HG03280 (cell line): ENCODE results near the gene SLC8B1.

Experiments used
- ATAC-seq: cut with Tn5 transposase; IDR thresholded peaks from one replicate; pipeline ENCODE4 v1.9.1; 2021; ENCODE audit warnings: mild to moderate bottlenecking, moderate library complexity; ENCODE audit not compliant: unreplicated experiment

The SLC8B1 gene

DNA sequence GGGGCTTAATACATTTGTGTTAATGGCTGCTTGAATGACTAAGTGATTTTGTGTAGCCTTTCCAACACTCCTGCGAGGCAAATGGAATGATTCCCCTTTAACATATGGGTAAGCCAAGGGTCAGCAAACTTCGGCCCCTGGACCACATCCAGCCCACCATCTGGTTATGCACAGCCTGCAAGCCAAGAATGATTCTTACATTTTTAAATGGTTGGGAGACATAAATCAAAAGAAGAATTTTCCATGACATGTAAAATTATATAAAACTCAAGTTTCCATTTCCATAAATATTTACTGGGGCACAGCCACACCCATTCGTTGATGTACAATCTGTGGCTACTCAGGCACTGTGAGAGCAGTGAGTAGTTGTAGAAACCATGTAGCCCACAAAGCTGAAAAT, 9.0 kb downstream of the SLC8B1 start:
- no peak for ATAC-seq

DNA sequence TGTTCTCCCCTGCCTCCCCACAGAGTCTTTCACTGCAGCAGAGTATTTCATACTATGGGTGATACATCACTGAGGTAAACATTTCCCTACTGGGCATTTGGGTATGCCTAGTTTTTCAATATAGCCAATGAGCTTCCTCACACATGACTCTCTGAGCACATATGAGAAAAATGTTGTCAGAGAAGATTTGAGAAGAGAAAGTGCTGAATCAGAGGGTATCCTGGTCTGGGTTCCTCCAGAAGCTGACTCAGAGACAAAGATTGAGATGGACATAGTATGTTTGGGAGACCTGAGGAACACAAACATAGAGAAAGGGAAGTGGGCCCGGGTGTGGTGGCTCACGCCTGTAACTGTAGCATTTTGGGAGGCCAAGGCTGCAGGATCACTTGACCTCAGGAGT, 12.6 kb downstream of the SLC8B1 start:
- ATAC-seq, result no peak

DNA sequence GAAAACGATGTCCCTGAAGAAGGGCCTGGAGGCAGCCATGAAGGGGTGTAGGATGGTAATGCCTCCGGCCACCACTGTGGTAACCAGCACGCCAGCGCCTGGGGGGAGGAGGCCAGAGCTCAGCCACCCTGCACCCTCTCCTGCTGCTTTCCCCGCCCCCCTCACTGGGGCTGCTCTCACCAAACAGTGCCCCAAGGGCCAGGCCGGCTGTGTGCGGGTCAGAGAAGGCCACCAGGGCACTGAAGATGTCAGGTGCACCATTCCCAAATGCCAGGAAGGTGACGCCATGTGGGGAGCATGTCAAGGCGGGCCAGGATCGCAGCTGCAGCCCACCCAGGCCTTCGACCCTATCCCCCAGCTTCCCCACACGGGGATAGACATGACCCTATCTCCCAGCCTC, 14.5 kb downstream of the SLC8B1 start:
- ATAC-seq, result no peak

DNA sequence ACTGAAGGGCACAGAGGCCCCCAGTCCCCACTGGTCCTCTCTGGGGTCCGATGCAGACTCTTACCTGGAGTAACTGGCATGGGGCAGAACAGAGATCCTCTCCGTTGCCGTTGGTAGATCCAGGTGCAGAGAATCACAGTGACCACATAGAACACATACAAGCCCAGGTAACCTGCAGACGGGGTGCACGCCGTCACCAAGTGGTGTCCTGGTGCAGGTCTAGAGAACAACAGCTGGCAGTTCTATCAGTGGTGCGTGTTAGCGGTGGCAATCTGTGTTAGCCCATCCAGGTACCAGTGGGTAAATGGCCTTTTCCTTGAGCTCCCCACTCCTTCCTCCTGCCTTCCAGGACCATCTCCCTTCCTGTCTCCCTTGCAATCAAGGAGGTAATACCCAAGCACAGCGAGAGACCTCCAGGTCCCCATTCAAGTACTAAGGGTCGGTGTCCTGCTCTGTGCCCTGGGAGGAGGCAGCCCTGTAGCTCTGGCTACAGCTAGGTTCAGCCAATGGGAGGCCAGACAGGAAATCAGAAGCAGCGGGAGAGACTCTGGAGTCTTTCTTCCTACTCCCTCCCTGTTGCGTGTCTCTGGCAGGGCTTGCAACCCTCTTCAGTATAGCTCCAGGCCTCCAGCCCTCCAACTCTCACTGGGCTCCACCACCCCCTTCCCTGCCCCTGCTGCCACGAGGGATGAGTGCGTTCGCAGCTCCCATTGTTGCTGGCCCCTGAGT, 15.8 kb downstream of the SLC8B1 start:
- no peak for ATAC-seq

DNA sequence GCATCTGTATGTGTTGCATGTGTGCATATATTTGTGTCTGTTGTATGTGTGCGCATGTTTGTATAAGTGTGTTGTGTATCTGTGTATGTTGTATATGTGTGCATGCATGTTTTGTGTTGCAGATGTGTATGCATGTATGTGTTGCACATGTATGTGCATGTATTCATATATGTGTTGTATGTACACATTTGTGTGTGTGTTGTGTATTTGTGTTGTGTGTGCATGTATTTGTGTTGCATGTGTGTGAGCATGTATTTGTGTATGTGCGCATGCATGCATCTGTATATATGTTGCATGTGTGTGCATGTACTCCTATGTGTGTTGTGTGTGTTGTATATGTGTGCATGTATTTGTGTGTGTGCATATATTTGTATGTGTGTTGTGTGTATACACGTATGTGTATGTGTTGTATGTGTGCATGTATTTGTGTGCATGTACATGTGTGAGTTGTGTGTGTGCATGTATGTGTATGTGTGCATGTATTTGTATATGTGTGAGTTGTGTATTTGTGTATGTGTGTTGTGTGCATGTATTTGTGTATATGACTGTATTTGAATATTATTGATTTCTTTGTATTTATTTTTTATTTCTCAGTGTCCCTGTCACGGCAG, 16.8 kb downstream of the SLC8B1 start:
- no peak for ATAC-seq

DNA sequence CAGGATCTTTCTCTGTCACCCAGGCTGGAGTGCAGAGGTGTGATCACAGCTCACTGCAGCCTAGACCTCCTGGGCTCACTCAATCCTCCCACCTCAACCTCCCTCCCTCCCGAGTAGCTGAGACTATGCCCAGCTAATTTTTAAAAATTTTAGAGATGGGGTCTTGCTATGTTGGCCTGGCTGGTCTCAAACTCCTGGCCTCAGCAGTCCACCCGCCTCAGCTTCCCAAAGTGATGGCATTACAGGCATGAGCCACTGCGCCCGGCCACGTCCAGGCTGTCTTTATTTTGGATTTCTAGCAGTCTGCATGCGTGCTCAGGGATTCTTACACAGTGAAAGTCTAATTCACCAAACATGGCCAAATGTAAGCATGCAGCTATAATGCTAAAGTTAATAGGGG, 17.8 kb downstream of the SLC8B1 start:
- ATAC-seq, result no peak

DNA sequence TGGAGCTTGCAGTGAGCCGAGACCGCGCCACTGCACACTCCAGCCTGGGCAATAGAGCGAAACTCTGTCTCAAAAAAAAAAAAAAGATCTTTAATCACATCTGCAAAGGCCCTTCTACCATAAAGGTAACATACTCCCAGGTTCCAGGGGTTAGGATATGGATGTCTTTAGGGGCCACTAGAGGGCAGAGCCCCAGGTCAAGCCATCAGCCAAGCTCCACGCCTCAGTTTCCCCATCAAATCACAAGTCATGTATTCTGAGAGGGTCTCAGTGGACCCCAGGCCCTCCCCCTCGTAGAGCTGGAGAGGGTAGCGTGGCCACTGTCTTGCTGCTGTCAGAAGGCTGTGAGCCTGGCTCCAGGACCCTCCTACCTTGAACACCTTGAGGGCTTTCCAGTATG, 18.8 kb downstream of the SLC8B1 start:
- no peak for ATAC-seq

DNA sequence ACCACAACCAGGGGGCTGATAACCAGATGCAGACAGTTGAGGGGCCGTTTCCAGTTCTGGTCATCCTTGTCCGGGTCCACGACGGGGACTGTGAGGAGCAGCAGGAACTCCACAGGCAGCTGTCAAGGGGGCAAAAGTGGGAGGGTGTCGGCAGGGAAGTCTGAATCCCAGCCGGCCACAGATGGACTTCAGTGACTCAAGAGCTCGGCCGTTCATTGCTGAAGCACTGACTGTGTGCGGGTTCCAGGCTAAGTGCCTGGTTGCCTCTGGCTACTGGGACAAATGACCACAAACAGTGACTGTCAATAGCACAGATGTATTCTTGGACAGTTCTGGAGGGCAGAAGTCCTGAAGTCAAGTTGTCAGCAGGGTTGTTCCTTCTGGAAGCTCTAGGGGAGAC, 19.6 kb downstream of the SLC8B1 start:
- ATAC-seq, result no peak

DNA sequence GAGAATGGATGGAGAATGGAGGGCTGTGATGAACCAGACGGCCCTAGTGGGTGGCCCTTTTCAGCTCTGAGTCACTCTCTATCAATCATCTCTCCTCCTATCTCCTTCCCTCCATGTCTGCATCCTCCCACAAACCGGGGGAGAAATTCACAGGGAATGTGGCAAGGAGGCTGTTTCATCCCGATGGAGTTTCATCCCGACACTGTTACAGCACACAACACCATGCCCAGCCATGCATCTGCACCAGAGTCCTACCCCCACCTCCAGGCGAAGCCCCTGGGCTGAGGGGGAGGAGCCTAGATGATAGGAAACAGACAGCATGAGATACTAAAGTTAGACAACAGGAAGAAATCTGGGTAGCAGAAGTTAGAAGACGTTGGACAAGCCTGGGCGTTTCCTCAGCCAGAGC, 20.8 kb downstream of the SLC8B1 start:
- no peak for ATAC-seq

DNA sequence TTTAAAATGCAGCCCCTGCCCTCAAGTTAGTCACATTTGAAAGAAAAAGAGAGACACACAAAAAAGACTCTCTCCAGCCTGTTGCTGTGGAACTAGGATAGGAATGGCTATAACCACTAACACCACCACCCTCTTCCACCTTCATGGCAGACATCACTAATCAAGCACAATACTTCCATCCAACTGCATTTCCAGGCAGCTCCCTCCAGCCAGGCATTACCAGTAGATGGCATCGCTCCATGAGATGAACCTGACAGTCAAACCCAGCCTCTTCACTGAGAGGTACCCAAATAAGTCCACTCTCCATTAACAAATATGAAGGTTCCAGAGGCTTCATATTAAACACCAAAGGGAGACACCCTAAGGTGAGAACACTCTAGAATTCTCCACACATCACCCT, 24.4 kb downstream of the SLC8B1 start:
- no peak for ATAC-seq

DNA sequence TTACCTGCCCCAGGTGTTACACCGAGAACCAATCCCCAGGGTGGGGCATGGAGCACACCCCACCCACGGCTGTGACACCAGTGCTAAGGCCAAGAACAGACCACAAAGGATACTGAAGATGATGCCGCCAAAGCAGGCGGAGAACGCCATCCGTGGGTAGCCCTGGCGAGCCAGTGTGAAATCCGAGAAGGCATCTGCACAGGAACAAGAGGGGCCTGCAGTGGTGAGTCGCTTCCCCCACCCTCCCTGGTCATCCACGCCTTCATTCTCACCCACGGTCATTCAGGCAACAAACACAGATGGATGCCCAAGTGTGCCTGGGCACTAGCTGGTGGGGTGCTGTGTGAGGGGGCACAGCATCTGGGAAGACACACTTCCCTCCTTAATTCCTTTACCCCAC, 28.5 kb downstream of the SLC8B1 start:
- ATAC-seq, result no peak

DNA sequence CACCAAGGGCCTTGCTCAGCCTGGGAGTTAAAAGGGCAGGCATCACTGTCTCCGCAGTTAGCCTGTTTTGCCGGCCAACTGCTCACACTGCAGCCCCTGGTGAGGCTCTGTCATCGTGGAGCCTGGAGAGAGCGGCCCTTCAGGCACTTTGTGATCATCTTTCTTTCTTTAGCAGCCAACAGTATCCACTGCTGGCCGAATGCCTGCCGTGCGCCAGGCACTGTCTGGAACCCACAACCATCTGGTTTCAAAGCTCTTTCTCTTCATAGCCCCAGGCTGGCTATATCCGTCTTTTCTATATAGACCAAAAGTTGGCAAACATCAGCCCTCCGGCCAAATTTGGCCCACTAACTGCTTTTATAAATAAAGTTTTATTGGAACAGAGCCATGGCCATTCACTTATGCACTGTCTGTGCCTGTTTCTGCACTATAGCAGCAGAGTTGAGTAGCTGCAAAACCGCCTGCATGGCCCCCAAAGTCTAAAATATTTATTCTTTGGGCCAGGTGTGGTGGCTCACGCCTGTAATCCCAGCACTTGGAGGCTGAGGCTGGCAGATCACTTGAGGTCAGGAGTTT, 29.5 kb downstream of the SLC8B1 start:
- no peak for ATAC-seq

DNA sequence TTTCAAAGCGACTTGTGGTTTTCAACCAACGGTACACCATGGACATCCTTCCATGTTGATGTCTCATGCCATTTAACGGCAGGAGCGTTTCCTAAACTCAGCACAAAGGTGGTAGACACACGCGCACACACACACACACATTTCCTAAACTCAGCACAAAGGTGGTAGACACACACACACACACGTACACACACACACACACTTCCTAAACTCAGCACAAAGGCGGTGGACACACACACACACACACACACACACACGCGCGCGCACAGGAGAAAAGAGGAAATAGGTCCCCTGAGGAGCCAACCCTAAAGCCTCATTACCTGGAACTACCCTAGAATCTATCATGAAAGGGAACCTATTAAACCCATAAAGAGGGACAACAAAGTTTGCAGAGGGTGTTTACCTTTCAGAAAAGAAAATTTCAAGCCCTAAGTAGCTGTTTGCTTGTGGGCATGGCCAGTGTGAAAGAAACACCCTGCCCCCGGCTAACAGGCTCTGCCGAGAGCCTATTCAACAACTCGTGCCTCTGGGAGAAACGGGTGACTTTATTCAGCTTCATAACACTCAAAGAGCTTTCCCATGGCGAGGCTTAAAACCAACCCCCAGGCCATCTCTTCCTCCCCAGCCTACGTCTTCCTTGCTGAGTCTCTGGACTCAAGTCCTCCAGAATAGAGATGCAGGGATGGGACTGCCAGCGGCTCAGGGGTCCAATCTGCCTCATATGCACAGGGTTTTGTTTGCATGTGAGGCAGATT, 31.8 kb downstream of the SLC8B1 start:
- ATAC-seq, result no peak

DNA sequence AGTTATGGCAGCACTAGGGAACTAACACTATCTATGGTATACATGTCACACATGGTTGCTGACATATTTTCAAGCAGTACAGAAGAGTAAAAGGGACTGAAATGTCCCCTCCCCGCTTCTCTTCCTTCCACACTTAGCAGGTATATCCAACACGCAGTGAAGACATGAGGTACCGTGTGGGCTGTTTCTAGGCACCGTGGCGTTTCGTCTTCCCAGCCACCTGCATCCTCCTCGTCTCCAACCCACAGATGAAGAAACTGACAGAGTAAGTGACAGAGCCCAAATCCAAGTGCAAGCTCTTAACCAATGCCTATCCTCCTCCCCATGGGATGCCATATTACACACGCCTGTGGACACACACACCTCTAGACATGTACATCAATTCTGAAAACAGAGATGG, 32.4 kb downstream of the SLC8B1 start:
- no peak for ATAC-seq

DNA sequence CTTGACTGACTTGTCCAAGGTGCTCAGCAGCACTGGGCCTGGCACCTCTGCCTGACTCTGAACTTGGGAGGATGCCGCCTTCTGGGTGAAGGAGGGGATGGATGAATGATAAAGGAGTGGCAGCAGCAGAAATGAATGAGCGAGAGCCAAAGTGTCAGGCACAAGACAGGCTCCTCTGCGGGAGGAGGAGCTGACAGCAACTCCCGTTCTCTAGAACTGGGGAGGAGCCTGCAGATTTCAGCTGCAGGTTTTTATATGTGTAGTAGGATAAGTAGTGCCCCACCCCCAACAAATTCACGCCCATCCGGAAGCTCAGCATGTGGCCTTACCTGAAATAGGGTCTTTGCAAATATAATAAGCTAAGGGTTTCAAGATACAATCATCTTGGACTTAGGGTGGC, 33.1 kb downstream of the SLC8B1 start:
- ATAC-seq, result no peak

DNA sequence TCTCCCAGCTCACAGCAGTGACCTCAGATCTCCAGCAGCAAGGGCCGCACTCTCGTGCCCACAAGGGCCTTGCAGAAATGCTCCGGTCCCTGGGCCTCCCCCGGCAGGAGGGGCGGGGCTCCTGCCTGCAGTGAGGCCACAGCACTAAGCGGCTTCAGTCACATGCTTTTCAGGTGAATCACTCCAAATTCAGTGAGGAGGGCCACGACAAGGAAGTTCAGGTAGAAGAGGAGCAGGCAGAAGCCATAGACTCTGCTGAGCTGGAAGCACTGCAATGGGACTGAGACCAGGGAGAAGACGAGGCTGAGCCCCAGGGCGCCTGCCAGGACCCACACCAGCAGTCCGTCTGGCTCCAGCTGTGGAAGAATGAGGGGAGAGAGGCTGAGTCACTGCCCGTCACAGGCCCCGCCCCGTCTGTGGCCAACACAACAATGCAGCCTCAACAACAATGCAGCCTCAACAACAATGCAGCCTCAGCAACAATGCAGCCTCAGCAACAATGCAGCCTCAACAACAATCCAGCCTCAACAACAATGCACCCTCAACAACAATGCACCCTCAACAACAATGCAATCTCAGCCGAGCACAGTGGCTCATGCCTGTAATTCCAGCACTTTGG, 35.2 kb downstream of the SLC8B1 start:
- ATAC-seq, result no peak

DNA sequence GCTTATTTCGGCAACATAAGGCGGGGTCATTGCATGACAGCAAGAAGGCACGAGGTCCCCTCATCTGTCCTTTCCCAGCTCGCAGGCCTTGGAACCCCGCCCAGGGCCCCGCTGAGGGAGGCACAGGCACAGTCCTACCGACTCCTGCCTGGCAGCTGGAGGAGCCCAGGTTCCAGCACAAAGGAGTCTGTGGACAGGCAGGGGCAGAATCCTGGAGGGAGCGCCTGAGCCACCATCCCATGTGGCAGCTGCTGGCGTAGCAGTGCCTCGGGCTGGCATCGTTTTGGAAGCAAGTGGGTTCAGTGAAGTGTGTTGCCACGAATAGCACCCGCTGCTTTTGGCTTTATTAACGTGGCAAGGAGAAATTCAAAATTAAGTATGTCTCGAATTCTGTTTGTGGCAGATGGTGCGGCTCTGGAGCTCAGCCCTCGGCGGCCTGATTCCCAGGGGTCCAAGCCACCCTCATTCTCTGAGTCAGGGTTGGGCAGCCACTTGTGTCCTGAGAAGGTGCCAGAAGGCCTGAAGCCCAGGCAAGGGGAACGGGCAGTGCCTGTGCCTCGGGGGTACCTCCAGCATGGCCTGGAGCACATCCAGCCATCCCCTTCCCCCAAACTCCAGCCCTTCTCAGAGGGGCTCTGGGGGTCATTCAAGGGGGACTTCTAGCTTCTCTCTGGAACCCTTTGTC, 35.9 kb downstream of the SLC8B1 start:
- no peak for ATAC-seq

DNA sequence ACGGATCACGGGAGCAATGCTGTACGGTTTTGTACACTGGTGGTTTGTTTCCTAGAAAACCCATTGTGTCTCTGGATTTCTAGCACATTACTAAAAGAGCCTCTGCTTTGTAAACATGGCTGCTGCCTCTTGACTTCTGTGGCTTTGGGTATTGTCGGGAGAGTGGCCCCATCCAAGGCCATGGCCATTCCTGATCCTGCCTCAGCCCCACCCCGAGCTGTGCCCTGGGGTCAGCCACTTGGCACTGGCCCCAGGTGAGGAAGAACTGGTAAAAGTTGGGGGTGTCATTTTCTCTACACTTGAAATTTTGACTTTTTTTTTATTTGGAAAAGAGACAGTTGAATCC, 36.5 kb downstream of the SLC8B1 start:
- no peak for ATAC-seq

DNA sequence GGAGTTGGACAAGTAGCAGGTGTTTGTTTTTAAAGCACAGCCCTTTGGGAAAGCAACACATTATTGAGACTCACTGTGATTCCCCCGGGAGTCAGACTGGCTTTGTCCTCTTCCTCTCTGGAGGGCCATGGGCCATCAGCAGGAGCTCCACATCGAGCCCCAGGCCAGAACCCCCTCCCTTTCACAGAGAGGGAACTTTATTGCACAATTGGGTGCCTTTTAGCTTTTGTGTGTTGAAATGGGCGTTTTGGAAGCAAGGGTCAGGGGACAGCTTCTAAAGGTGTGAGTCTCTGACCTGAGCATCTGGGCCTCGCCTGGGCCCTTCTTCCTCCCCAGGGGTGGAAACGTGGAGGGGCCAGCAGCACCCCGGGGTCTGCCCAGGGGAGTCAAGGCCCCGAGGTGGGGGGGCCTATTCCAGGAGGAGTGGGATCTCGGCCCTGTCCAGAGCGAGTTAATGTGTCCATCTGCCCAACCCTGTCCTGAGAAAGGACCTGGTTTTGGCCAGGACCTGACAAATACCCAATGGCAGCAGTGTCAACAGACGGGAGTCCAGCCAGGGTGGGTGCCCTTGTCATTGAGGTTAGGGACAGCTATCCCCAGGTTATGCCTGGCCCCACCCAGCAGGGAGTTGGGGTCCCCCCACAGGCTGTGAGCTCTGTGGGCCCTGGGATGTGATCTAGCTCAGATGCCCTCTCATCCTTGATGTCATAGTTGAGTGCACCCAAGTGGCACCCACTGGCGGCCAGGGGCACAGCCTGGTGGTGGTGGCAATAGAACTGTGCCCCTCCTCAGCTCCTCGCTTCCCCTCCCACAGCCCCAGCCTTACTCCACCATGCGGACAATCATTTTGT, 37.1 kb downstream of the SLC8B1 start:
- ATAC-seq, result no peak

DNA sequence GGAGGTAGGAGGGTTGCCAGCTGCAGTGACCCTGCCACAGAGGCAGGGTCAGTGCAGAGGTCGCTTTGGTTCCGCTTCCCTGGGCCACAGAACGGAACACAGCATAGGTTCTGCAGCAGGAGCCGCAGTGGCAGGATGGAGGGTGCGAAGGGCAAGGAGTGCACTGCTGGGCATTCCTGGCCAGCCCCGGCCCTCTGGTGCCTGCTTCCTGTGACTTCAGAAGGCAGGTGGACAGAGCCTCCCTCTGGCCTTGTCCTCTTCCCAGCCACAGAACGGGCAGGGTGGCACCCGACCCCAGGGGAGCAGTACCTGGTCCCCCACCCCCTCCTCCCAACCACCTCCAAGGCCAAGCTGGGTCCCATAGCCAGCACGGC, 37.7 kb downstream of the SLC8B1 start:
- ATAC-seq, result no peak
